Mesothelial cell of epicardium (in vitro differentiated cells): ENCODE results near the gene SDCCAG8. TPM values are rescaled to one million over a fixed set of nuclear protein-coding genes. Genes with fewer than 3 reads are reported as not detected.

Experiments used
- DNase-seq, 2 experiments: peaks; one replicate each; pipeline ENCODE4 v3.0.0; 2021; ENCODE audit warnings: low spot score in 2 of 2; ENCODE audit not compliant: unreplicated experiment in 2 of 2
- H3K27ac Mint-ChIP-seq: 2 replicates; pipeline ENCODE4 v1.8.0; 2021; ENCODE audit warnings: mixed read lengths
- H3K27me3 Mint-ChIP-seq: 2 replicates; pipeline ENCODE4 v1.8.0; 2021; ENCODE audit warnings: low read depth, mixed read lengths
- H3K36me3 Mint-ChIP-seq: 2 replicates; pipeline ENCODE4 v1.8.0; 2021; ENCODE audit warnings: mixed read lengths
- H3K4me1 Mint-ChIP-seq: 2 replicates; pipeline ENCODE4 v1.8.0; 2021; ENCODE audit warnings: mixed read lengths
- H3K4me3 Mint-ChIP-seq: 2 replicates; pipeline ENCODE4 v1.8.0; 2021; ENCODE audit warnings: mild to moderate bottlenecking, moderate library complexity, mixed read lengths
- H3K9me3 Mint-ChIP-seq: 2 replicates; pipeline ENCODE4 v1.8.0; 2021; ENCODE audit warnings: mixed read lengths
- total RNA-seq: library from RNA; stranded (reverse); gene quantifications from 3 replicates; pipeline ENCODE4 v1.2.1, GENCODE V29; 2021
- TF ChIP-seq, protein P1 (sequence below): fragments of 200-600 bp; sonication (generic); IDR thresholded peaks from one replicate; pipeline ENCODE4 v1.5.0; 2021; ENCODE audit warnings: antibody characterized with exemption; ENCODE audit not compliant: unreplicated experiment

SDCCAG8 gene
- total RNA-seq, 1 donor from 2014 or later: 37.3 TPM

DNA sequence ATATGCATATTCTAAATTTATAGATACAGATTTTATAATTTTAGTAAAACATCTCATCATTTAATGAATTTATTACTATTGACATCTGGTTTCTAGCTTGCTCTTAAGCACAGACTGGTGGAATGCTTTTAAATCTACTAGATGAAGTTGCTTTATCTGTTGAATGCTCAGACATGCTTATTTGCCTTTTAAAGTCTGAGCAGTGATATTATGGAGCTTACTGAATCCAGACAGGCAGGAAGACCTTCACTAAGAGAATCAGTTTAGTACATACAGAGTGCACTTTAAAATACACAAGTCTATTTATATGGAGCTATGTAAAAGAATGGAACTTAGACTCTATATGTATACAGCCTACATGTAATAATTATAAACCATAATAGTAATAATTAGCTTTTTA lies 16.6 kb downstream of the SDCCAG8 start:
- Mint-ChIP-seq H3K27ac (peak overlapping the region; percentile 85), H3K9me3 (peaks cover 10% of the 10 kb centered on the region), H3K4me1 (peaks cover 59% of the 10 kb centered on the region), H3K27me3 (no peaks in the 10 kb centered on the region), H3K36me3 (peaks cover 34% of the 10 kb centered on the region), H3K4me3 (no peak overlapping the region)
- no peak for DNase-seq
- TF ChIP-seq, protein P1, sequence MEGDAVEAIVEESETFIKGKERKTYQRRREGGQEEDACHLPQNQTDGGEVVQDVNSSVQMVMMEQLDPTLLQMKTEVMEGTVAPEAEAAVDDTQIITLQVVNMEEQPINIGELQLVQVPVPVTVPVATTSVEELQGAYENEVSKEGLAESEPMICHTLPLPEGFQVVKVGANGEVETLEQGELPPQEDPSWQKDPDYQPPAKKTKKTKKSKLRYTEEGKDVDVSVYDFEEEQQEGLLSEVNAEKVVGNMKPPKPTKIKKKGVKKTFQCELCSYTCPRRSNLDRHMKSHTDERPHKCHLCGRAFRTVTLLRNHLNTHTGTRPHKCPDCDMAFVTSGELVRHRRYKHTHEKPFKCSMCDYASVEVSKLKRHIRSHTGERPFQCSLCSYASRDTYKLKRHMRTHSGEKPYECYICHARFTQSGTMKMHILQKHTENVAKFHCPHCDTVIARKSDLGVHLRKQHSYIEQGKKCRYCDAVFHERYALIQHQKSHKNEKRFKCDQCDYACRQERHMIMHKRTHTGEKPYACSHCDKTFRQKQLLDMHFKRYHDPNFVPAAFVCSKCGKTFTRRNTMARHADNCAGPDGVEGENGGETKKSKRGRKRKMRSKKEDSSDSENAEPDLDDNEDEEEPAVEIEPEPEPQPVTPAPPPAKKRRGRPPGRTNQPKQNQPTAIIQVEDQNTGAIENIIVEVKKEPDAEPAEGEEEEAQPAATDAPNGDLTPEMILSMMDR: no peak

DNA sequence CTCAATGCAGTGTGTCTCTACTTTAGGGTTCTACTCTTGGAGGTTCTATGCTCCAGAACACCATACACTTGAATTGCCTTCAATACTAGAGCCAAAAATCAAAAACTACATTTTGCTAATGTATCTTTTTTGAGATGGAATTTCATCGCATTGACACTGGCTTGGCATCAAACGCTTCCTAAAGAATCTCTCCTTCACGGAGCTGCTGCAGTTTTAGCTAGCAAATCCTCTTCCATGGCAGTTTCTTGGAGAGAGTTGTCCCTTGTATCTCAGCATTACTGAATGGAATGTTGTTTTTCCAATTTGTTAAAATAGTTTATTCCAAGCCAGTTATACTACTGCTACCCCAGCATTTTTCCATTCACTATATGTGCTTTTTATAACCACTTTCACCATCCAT lies 17.7 kb downstream of the SDCCAG8 start:
- peak overlapping the region; percentile 74 for H3K27ac Mint-ChIP-seq
- H3K36me3 Mint-ChIP-seq: peaks cover 39% of the 10 kb centered on the region
- peaks cover 15% of the 10 kb centered on the region for H3K9me3 Mint-ChIP-seq
- H3K27me3 Mint-ChIP-seq: no peaks in the 10 kb centered on the region
- H3K4me3 Mint-ChIP-seq: no peak overlapping the region
- no peak for DNase-seq
- peaks cover 48% of the 10 kb centered on the region for H3K4me1 Mint-ChIP-seq
- TF ChIP-seq, protein P1: no peak

DNA sequence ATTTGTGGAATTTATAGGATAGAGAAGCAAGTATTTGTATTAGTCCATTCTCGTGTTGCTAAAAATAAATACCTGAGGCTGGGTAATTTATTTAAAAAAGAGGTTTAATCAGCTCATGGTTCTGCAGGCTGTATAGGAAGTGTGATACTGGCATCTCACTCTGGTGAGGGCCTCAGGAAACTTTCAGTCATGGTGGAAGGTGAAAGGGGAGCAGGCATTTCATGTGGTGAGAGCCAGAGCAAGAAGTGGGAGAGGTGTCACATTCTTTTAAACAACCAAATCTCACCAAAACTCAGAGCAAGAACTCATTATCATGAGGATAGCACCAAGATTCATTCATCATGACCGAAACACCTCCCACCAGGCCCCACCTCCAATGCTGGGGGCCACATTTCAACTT lies 18.1 kb downstream of the SDCCAG8 start:
- H3K36me3 Mint-ChIP-seq: peaks cover 40% of the 10 kb centered on the region
- H3K9me3 Mint-ChIP-seq: peaks cover 15% of the 10 kb centered on the region
- TF ChIP-seq, protein P1: no peak
- H3K27me3 Mint-ChIP-seq: no peaks in the 10 kb centered on the region
- peak overlapping the region; percentile 74 for H3K27ac Mint-ChIP-seq
- no peak overlapping the region for H3K4me3 Mint-ChIP-seq
- H3K4me1 Mint-ChIP-seq: peaks cover 45% of the 10 kb centered on the region
- no peak for DNase-seq

DNA sequence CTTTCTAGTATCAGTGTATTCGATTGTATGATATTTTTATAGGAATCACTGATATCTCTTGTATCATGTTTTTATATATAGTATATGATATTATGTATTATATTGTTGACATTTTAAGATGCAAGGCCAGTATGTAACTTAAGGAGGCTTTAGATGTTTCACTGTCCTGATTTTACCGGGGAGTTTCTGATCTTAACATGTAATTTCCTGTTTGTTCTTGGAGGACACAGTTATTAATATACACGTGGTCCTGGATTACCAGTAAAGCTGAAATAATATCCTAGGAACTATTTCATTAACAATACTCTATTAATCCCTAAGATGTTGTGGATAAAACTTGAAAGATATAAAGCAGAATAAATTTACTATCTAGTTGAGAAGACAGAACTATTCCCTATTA lies 19.5 kb downstream of the SDCCAG8 start:
- no peak overlapping the region for H3K4me3 Mint-ChIP-seq

DNA sequence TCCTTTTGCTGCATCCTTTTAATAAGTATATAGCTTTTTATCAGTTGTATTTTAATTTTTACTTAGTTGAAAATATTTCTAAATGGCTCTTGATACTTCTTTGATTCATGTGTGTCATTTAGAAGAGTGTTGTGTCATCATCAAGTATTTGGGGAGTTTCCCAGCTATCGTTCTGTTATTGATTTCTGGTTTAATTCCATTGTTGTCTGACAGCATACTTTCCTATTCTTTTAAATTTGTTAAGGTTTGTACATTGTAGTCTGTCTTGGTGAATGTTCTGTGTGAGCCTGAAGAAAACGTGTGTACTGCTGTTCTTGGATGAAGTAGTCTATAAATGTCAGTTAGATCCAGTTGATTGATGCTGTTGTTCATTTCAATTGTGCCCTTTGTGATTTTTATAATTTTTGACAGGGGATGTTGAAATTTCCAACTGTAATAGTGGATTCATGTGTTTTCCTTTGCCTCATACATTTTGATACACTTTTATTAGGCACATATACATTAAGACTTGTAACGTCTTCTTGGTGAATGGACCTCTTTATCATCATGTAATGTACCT lies 24.8 kb downstream of the SDCCAG8 start:
- Mint-ChIP-seq H3K4me1 (peaks cover 14% of the 10 kb centered on the region), H3K4me3 (no peak overlapping the region), H3K9me3 (peaks cover 30% of the 10 kb centered on the region), H3K36me3 (peaks cover 51% of the 10 kb centered on the region), H3K27me3 (no peaks in the 10 kb centered on the region), H3K27ac (no peak overlapping the region)
- TF ChIP-seq, protein P1: no peak
- no peak for DNase-seq

More for the DNA sequence above, 19.5 kb downstream of the SDCCAG8 start:
- TF ChIP-seq, protein P1: no peak
- no peak for DNase-seq
- Mint-ChIP-seq H3K36me3 (peaks cover 42% of the 10 kb centered on the region), H3K27me3 (no peaks in the 10 kb centered on the region), H3K4me1 (peaks cover 32% of the 10 kb centered on the region), H3K9me3 (peaks cover 15% of the 10 kb centered on the region), H3K27ac (no peak overlapping the region)

DNA sequence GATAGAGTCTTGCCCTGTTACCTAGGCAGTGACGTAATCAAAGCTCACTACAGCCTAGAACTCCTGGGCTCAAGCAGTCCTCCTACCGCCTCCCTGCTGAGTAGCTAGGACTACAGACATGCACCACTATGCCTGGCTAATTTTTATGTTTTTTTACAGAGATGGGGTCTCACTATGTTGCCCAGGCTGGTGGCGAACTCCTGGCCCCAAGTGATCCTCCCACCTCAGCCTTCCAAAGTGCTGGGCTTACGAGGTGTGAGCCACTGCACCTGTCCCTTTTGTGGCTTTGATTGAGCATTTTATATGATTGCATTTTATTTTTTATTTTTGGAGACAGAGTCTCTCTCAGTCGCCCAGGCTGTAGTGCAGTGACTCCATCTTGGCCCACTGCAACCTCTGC lies 25.8 kb downstream of the SDCCAG8 start:
- Mint-ChIP-seq H3K4me1 (peaks cover 21% of the 10 kb centered on the region), H3K36me3 (peaks cover 44% of the 10 kb centered on the region), H3K4me3 (no peak overlapping the region), H3K27ac (no peak overlapping the region), H3K9me3 (peaks cover 28% of the 10 kb centered on the region), H3K27me3 (no peaks in the 10 kb centered on the region)
- DNase-seq: no peak
- TF ChIP-seq, protein P1: no peak
